ENCODE measurements around the gene MICA.

DNA sequence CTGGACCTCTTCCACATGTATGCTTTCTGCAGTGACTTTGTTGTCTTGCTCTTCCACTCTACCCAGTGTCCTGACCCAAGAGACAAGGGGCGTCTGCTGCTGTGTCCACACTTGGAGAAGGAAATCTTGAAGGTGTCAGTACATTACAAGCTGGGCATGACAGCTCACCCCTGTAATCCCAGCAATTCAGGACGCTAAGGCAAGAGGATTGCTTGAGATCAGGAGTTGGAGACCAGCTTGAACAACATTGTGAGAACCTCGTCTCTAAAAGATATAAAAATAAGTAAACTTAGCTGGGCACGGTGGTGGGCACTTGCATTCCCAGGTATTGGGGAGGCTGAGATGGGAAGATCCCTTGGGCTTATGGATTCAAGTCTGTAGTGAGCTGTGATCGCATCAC is 40.6 kb upstream of the MICA start:
- no peak for TF ChIP-seq POLR2A (IDR thresholded peaks at IDR 0.05)
- TF ChIP-seq, protein P1, sequence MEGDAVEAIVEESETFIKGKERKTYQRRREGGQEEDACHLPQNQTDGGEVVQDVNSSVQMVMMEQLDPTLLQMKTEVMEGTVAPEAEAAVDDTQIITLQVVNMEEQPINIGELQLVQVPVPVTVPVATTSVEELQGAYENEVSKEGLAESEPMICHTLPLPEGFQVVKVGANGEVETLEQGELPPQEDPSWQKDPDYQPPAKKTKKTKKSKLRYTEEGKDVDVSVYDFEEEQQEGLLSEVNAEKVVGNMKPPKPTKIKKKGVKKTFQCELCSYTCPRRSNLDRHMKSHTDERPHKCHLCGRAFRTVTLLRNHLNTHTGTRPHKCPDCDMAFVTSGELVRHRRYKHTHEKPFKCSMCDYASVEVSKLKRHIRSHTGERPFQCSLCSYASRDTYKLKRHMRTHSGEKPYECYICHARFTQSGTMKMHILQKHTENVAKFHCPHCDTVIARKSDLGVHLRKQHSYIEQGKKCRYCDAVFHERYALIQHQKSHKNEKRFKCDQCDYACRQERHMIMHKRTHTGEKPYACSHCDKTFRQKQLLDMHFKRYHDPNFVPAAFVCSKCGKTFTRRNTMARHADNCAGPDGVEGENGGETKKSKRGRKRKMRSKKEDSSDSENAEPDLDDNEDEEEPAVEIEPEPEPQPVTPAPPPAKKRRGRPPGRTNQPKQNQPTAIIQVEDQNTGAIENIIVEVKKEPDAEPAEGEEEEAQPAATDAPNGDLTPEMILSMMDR (IDR thresholded peaks at IDR 0.05) = no peak
